ENCODE results near the gene REEP2.

REEP2 gene

GRCh38 chr5:138464008-138464387 lies 25.1 kb downstream of the REEP2 start:
- no peaks in the 10 kb centered on the region for H3K4me1 ChIP-seq (ENCODE audit: control insufficient read depth, insufficient read depth, low read length)
- peaks cover 11% of the 10 kb centered on the region for H3K27me3 ChIP-seq (ENCODE audit: control insufficient read depth, insufficient read depth, low read length)
- no peaks in the 10 kb centered on the region for H3K9me3 ChIP-seq (ENCODE audit: control insufficient read depth, insufficient read depth, low read length)
- peaks cover 6% of the 10 kb centered on the region for H3K36me3 ChIP-seq (ENCODE audit: control insufficient read depth, insufficient read depth, low read length)
- H3K9ac ChIP-seq (ENCODE audit: low read depth, low read length), result peak overlapping the region; percentile 98
- peak overlapping the region; percentile 95 for H3K4me3 ChIP-seq (ENCODE audit: low read depth, low read length)

GRCh38 chr5:138464388-138465260 lies 25.8 kb downstream of the REEP2 start:
- Histone ChIP-seq H3K36me3 (ENCODE audit: control insufficient read depth, insufficient read depth, low read length) (peaks cover 6% of the 10 kb centered on the region), H3K4me1 (ENCODE audit: control insufficient read depth, insufficient read depth, low read length) (no peaks in the 10 kb centered on the region), H3K9me3 (ENCODE audit: control insufficient read depth, insufficient read depth, low read length) (no peaks in the 10 kb centered on the region), H3K27me3 (ENCODE audit: control insufficient read depth, insufficient read depth, low read length) (peaks cover 11% of the 10 kb centered on the region), H3K9ac (ENCODE audit: low read depth, low read length) (peak overlapping the region; percentile 98), H3K4me3 (ENCODE audit: low read depth, low read length) (peak overlapping the region; percentile 95)

DNA sequence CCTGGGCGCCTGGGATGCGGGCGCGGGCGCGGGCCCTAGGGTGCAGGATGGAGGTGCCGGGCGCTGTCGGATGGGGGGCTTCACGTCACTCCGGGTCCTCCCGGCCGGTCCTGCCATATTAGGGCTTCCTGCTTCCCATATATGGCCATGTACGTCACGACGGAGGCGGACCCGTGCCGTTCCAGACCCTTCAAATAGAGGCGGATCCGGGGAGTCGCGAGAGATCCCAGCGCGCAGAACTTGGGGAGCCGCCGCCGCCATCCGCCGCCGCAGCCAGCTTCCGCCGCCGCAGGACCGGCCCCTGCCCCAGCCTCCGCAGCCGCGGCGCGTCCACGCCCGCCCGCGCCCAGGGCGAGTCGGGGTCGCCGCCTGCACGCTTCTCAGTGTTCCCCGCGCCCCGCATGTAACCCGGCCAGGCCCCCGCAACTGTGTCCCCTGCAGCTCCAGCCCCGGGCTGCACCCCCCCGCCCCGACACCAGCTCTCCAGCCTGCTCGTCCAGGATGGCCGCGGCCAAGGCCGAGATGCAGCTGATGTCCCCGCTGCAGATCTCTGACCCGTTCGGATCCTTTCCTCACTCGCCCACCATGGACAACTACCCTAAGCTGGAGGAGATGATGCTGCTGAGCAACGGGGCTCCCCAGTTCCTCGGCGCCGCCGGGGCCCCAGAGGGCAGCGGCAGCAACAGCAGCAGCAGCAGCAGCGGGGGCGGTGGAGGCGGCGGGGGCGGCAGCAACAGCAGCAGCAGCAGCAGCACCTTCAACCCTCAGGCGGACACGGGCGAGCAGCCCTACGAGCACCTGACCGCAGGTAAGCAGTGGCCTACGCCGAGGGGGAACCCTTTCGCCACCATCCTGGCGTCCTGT lies 26.6 kb downstream of the REEP2 start, which contains the start of gene EGR1:
TSS of gene EGR1 (plus strand) at position 219 of the 864 bp plus-strand sequence. CDS start at position 502, 283 bp downstream.
- peak within 1 kb of the TSS; percentile 95 for H3K4me3 ChIP-seq (ENCODE audit: low read depth, low read length)

GRCh38 chr5:138466125-138466899 lies 27.5 kb downstream of the REEP2 start:
- Histone ChIP-seq H3K4me3 (ENCODE audit: low read depth, low read length) (peak overlapping the region; percentile 95), H3K9ac (ENCODE audit: low read depth, low read length) (peak overlapping the region; percentile 56), H3K27me3 (ENCODE audit: control insufficient read depth, insufficient read depth, low read length) (peaks cover 11% of the 10 kb centered on the region), H3K4me1 (ENCODE audit: control insufficient read depth, insufficient read depth, low read length) (no peaks in the 10 kb centered on the region), H3K9me3 (ENCODE audit: control insufficient read depth, insufficient read depth, low read length) (no peaks in the 10 kb centered on the region), H3K36me3 (ENCODE audit: control insufficient read depth, insufficient read depth, low read length) (peaks cover 6% of the 10 kb centered on the region)

More for the DNA sequence above, 26.6 kb downstream of the REEP2 start, which contains the start of gene EGR1:
- peaks cover 11% of the 10 kb centered on the region for H3K27me3 ChIP-seq (ENCODE audit: control insufficient read depth, insufficient read depth, low read length)
- peaks cover 6% of the 10 kb centered on the region for H3K36me3 ChIP-seq (ENCODE audit: control insufficient read depth, insufficient read depth, low read length)
- no peaks in the 10 kb centered on the region for H3K4me1 ChIP-seq (ENCODE audit: control insufficient read depth, insufficient read depth, low read length)
- no peaks in the 10 kb centered on the region for H3K9me3 ChIP-seq (ENCODE audit: control insufficient read depth, insufficient read depth, low read length)
- H3K9ac ChIP-seq (ENCODE audit: low read depth, low read length), result peak within 1 kb of the TSS; percentile 98

GRCh38 chr5:138466900-138467710 lies 28.2 kb downstream of the REEP2 start:
- Histone ChIP-seq H3K9me3 (ENCODE audit: control insufficient read depth, insufficient read depth, low read length) (no peaks in the 10 kb centered on the region), H3K4me3 (ENCODE audit: low read depth, low read length) (peak overlapping the region; percentile 95), H3K27me3 (ENCODE audit: control insufficient read depth, insufficient read depth, low read length) (peaks cover 11% of the 10 kb centered on the region), H3K9ac (ENCODE audit: low read depth, low read length) (no peak overlapping the region), H3K36me3 (ENCODE audit: control insufficient read depth, insufficient read depth, low read length) (peaks cover 6% of the 10 kb centered on the region), H3K4me1 (ENCODE audit: control insufficient read depth, insufficient read depth, low read length) (no peaks in the 10 kb centered on the region)

- Histone ChIP-seq H3K36me3 (ENCODE audit: control insufficient read depth, insufficient read depth, low read length) (peaks cover 6% of the 10 kb centered on the region), H3K4me1 (ENCODE audit: control insufficient read depth, insufficient read depth, low read length) (peaks cover 5% of the 10 kb centered on the region), H3K9me3 (ENCODE audit: control insufficient read depth, insufficient read depth, low read length) (no peaks in the 10 kb centered on the region), H3K4me3 (ENCODE audit: low read depth, low read length) (peak overlapping the region; percentile 12), H3K27me3 (ENCODE audit: control insufficient read depth, insufficient read depth, low read length) (peaks cover 11% of the 10 kb centered on the region), H3K9ac (ENCODE audit: low read depth, low read length) (no peak overlapping the region)
Measured at GRCh38 chr5:138467711-138468132, 28.9 kb downstream of the REEP2 start.

- Histone ChIP-seq H3K4me1 (ENCODE audit: control insufficient read depth, insufficient read depth, low read length) (peaks cover 5% of the 10 kb centered on the region), H3K4me3 (ENCODE audit: low read depth, low read length) (no peak overlapping the region), H3K27me3 (ENCODE audit: control insufficient read depth, insufficient read depth, low read length) (peaks cover 11% of the 10 kb centered on the region), H3K9ac (ENCODE audit: low read depth, low read length) (no peak overlapping the region), H3K9me3 (ENCODE audit: control insufficient read depth, insufficient read depth, low read length) (no peaks in the 10 kb centered on the region), H3K36me3 (ENCODE audit: control insufficient read depth, insufficient read depth, low read length) (peaks cover 6% of the 10 kb centered on the region)
Measured at GRCh38 chr5:138468133-138468965, 29.5 kb downstream of the REEP2 start.

- H3K4me3 ChIP-seq (ENCODE audit: low read depth, low read length), result no peak overlapping the region
- H3K9ac ChIP-seq (ENCODE audit: low read depth, low read length), result no peak overlapping the region
- H3K4me1 ChIP-seq (ENCODE audit: control insufficient read depth, insufficient read depth, low read length), result peaks cover 5% of the 10 kb centered on the region
- peaks cover 13% of the 10 kb centered on the region for H3K27me3 ChIP-seq (ENCODE audit: control insufficient read depth, insufficient read depth, low read length)
- peaks cover 6% of the 10 kb centered on the region for H3K36me3 ChIP-seq (ENCODE audit: control insufficient read depth, insufficient read depth, low read length)
- H3K9me3 ChIP-seq (ENCODE audit: control insufficient read depth, insufficient read depth, low read length), result no peaks in the 10 kb centered on the region
Measured at GRCh38 chr5:138468966-138469539, 30.2 kb downstream of the REEP2 start.

GRCh38 chr5:138469540-138470321 lies 30.9 kb downstream of the REEP2 start:
- H3K27me3 ChIP-seq (ENCODE audit: control insufficient read depth, insufficient read depth, low read length), result peaks cover 13% of the 10 kb centered on the region
- H3K36me3 ChIP-seq (ENCODE audit: control insufficient read depth, insufficient read depth, low read length), result peaks cover 6% of the 10 kb centered on the region
- H3K9ac ChIP-seq (ENCODE audit: low read depth, low read length), result no peak overlapping the region
- H3K4me3 ChIP-seq (ENCODE audit: low read depth, low read length), result no peak overlapping the region
- H3K4me1 ChIP-seq (ENCODE audit: control insufficient read depth, insufficient read depth, low read length), result peaks cover 5% of the 10 kb centered on the region
- H3K9me3 ChIP-seq (ENCODE audit: control insufficient read depth, insufficient read depth, low read length), result no peaks in the 10 kb centered on the region

Data from iPS-15b (cell line).